ENCODE data around the gene TBX15.

GRCh38 chr1:119003413-119004128 lies 15.4 kb upstream of the TBX15 start:
- TF ChIP-seq FOXA1 (IDR thresholded peaks at IDR 0.05) = no peak
- TF ChIP-seq BHLHE40 (IDR thresholded peaks at IDR 0.05; ENCODE audit: borderline replicate concordance) = no peak
- no peak for TF ChIP-seq SP1 (IDR thresholded peaks at IDR 0.05)
- no peak for TF ChIP-seq HDGF (IDR thresholded peaks at IDR 0.05; ENCODE audit: borderline replicate concordance)
- no peak for TF ChIP-seq PKNOX1 (IDR thresholded peaks at IDR 0.05)
- no peak for TF ChIP-seq NFRKB (IDR thresholded peaks at IDR 0.05)
- TF ChIP-seq TARDBP (IDR thresholded peaks at IDR 0.05) = no peak
- TF ChIP-seq FOXM1 (IDR thresholded peaks at IDR 0.05; ENCODE audit: borderline replicate concordance) = no peak
- TF ChIP-seq LEF1 (IDR thresholded peaks at IDR 0.05; ENCODE audit: borderline replicate concordance) = no peak
- no peak for TF ChIP-seq ZNF384 (IDR thresholded peaks at IDR 0.05)
- TF ChIP-seq CTBP1 (IDR thresholded peaks at IDR 0.05; ENCODE audit: borderline replicate concordance) = no peak
- no peak for TF ChIP-seq ELF4 (IDR thresholded peaks at IDR 0.05)
- TF ChIP-seq SUZ12 (IDR thresholded peaks at IDR 0.05) = no peak
